Transverse colon (tissue), 3 donors: ENCODE measurements around the gene DNAH2.

Experiments
- POLR2A ChIP-seq: fragments of 450-650 bp; IDR thresholded peaks from one replicate; pipeline ENCODE4 v1.6.1; 2016; ENCODE audit warnings: antibody characterized with exemption, mild to moderate bottlenecking, moderate library complexity
- TF ChIP-seq, protein P1 (sequence below), 5 experiments: fragments of 200-600 bp in 3 of 5; fragments of 450-650 bp in 2 of 5; sonication (generic) in 3 of 5; IDR thresholded peaks; 1 replicate in 2 of 5; 2 replicates in 3 of 5; pipeline ENCODE4 v1.5.1; 2016 to 2017; ENCODE audit warnings: antibody characterized with exemption in 5 of 5, inconsistent platforms in 3 of 5, mild to moderate bottlenecking in 2 of 5, moderate library complexity in 1 of 5

DNA sequence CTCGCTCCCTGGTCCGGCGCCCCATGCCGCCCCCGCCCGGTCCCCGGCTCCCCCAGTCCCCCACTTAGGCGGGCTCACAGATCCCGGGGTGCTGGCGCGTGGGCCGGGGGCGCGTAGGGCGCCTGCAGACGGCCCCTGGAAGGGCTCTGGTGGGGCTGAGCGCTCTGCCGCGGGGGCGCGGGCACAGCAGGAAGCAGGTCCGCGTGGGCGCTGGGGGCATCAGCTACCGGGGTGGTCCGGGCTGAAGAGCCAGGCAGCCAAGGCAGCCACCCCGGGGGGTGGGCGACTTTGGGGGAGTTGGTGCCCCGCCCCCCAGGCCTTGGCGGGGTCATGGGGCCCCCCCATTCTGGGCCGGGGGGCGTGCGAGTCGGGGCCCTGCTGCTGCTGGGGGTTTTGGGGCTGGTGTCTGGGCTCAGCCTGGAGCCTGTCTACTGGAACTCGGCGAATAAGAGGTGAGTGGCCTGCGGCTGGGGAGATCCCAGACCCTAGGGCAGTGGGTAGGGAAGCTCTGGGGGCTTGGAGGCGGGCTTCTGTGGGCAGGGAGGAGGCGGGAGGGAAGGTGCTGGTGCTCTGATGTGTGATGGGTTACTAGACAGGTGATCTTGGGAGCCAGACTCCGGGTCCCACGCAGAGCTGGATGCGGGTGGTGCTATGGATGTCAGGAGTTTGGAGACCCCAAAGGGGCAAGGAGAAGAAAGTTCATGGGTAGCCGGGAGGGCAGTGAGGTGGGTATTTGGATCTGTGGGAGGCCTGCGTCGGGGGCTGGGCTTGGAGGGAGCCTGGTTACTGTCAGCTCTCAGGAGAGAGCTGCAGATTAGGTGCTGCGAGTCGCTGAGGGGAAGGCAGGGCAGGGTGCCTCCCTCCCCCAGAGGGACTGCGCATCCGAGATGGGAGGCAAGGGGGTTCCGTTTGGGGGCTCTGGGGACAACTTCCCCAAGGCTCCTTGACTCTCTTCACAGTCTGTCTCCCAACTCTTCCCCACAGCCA is 12.0 kb upstream of the DNAH2 start:
- TF ChIP-seq POLR2A, result no peak
- TF ChIP-seq, protein P1, sequence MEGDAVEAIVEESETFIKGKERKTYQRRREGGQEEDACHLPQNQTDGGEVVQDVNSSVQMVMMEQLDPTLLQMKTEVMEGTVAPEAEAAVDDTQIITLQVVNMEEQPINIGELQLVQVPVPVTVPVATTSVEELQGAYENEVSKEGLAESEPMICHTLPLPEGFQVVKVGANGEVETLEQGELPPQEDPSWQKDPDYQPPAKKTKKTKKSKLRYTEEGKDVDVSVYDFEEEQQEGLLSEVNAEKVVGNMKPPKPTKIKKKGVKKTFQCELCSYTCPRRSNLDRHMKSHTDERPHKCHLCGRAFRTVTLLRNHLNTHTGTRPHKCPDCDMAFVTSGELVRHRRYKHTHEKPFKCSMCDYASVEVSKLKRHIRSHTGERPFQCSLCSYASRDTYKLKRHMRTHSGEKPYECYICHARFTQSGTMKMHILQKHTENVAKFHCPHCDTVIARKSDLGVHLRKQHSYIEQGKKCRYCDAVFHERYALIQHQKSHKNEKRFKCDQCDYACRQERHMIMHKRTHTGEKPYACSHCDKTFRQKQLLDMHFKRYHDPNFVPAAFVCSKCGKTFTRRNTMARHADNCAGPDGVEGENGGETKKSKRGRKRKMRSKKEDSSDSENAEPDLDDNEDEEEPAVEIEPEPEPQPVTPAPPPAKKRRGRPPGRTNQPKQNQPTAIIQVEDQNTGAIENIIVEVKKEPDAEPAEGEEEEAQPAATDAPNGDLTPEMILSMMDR (IDR thresholded peaks at IDR 0.05), result no peak
